Hepatocyte (in vitro differentiated cells): ENCODE data around the gene MYZAP. TPM values are rescaled to one million over a fixed set of nuclear protein-coding genes. Genes with fewer than 3 reads are reported as not detected.
A peak's percentile ranks its signal among the peaks of the same experiment; 100 is the strongest.

Source experiments
- DNase-seq: peaks from one replicate; pipeline ENCODE4 v3.0.0-alpha.2; 2016; ENCODE audit warnings: low spot score
- H2AFZ ChIP-seq: fragments of 200-600 bp; sonication (generic); 2 replicates; pipeline ENCODE4 v1.6.0; 2016; ENCODE audit warnings: antibody characterized with exemption, mild to moderate bottlenecking
- H3K27ac ChIP-seq: fragments of 200-600 bp; sonication (generic); 2 replicates; pipeline ENCODE4 v1.5.1; 2016; ENCODE audit warnings: mild to moderate bottlenecking
- H3K27me3 ChIP-seq: fragments of 200-600 bp; sonication (generic); 2 replicates; pipeline ENCODE4 v1.6.1; 2016
- H3K36me3 ChIP-seq: fragments of 200-600 bp; sonication (generic); replicated peaks from 2 replicates; pipeline ENCODE4 v1.5.1; 2016; ENCODE audit warnings: low read depth; ENCODE audit not compliant: insufficient read depth
- H3K4me1 ChIP-seq: fragments of 200-600 bp; sonication (generic); 2 replicates; pipeline ENCODE4 v1.5.1; 2016; ENCODE audit warnings: mild to moderate bottlenecking, moderate library complexity; ENCODE audit not compliant: insufficient read depth
- H3K4me2 ChIP-seq: fragments of 200-600 bp; sonication (generic); 2 replicates; pipeline ENCODE4 v1.6.0; 2016
- H3K4me3 ChIP-seq: fragments of 200-600 bp; sonication (generic); 2 replicates; pipeline ENCODE4 v1.5.1; 2016; ENCODE audit warnings: mild to moderate bottlenecking
- H3K79me2 ChIP-seq: fragments of 200-600 bp; sonication (generic); 2 replicates; pipeline ENCODE4 v1.6.0; 2017; ENCODE audit warnings: mild to moderate bottlenecking
- H3K9me2 ChIP-seq: fragments of 200-600 bp; sonication (generic); replicated peaks from 2 replicates; pipeline ENCODE4 v1.6.0; 2017; ENCODE audit warnings: mild to moderate bottlenecking; ENCODE audit not compliant: insufficient read depth
- H3K9me3 ChIP-seq: fragments of 200-600 bp; sonication (generic); 2 replicates; pipeline ENCODE4 v1.5.1; 2016; ENCODE audit warnings: low read depth, mild to moderate bottlenecking
- H4K20me1 ChIP-seq: fragments of 200-600 bp; sonication (generic); 2 replicates; pipeline ENCODE4 v1.6.0; 2016; ENCODE audit warnings: mild to moderate bottlenecking; ENCODE audit not compliant: insufficient read depth, poor library complexity, severe bottlenecking
- EZH2 ChIP-seq: fragments of 200-600 bp; sonication (generic); IDR thresholded peaks from 2 replicates; pipeline ENCODE4 v1.6.1; 2016; ENCODE audit warnings: antibody characterized with exemption, mild to moderate bottlenecking, borderline replicate concordance
- EZH2phosphoT487 ChIP-seq: fragments of 200-600 bp; sonication (generic); IDR thresholded peaks from one replicate; pipeline ENCODE4 v1.6.1; 2018; ENCODE audit warnings: antibody characterized with exemption, mild to moderate bottlenecking, low read depth, moderate library complexity; ENCODE audit not compliant: unreplicated experiment, severe bottlenecking
- WGBS: methylation state at CpG from one replicate; pipeline ENCODE4 v1.1.6; 2016; ENCODE audit warnings: low lambda C conversion rate; ENCODE audit errors: missing lambda C conversion rate; 5-methylcytosine and 5-hydroxymethylcytosine counted together
- polyA plus RNA-seq: library from polyadenylated mRNA; unstranded; fragments of >200 nt; fragmentation: Nextera tagmentation; extraction: Ambion mirVana; gene quantifications from 2 replicates; pipeline ENCODE4 v1.2.1, GENCODE V29; 2016
- total RNA-seq: library from RNA; depleted of rRNA; stranded (reverse); fragments of >200 nt; gene quantifications from 2 replicates; pipeline ENCODE4 v1.2.3, GENCODE V29; 2014
- TF ChIP-seq, protein P1 (sequence below): fragments of 200-600 bp; sonication (generic); IDR thresholded peaks from 2 replicates; pipeline ENCODE4 v1.5.1; 2016; ENCODE audit warnings: antibody characterized with exemption, mild to moderate bottlenecking; ENCODE audit not compliant: poor library complexity

Gene MYZAP
- total and polyA plus RNA-seq, 2 experiments from 2014 or later: 12.0 to 15.5 TPM

DNA sequence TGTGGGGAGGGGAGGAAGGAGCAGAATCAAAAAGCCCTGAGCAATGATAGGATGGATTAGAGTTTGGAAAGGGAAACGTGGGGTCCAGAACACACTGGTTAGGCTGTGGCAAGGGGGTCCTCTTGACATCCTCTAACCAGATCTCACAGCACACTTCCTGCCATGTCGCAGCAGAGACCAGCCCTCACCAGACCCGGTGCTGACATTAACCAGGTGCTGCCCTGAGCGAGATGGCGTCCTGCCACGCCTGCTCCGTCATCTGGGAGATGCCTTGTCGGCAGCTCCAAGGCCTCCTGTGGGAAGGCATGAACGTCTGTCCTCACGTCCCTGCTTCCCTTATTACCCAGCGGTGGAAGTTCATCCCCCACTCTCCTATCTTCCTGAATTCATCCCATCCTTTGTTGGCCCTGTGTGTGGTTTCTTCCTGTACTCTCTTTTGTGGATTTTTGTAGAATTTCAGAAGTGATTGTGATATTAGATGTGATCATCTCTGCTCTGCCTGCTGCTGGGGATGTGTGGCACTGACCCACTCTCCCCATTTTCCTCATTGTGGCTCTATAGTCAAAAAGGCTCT, 29.4 kb upstream of the MYZAP start:
- Histone ChIP-seq H3K9me2 (no peaks in the 10 kb centered on the region), H3K4me1 (peaks cover 3% of the 10 kb centered on the region), H3K4me3 (no peak overlapping the region), H2AFZ (no peak overlapping the region), H3K36me3 (no peaks in the 10 kb centered on the region), H3K4me2 (no peak overlapping the region), H3K9me3 (no peaks in the 10 kb centered on the region), H3K27ac (peak overlapping the region; percentile 66), H4K20me1 (no peaks in the 10 kb centered on the region), H3K27me3 (no peaks in the 10 kb centered on the region), H3K79me2 (no peaks in the 10 kb centered on the region)
- no peak for TF ChIP-seq EZH2phosphoT487
- no peak for TF ChIP-seq EZH2
- TF ChIP-seq, protein P1, sequence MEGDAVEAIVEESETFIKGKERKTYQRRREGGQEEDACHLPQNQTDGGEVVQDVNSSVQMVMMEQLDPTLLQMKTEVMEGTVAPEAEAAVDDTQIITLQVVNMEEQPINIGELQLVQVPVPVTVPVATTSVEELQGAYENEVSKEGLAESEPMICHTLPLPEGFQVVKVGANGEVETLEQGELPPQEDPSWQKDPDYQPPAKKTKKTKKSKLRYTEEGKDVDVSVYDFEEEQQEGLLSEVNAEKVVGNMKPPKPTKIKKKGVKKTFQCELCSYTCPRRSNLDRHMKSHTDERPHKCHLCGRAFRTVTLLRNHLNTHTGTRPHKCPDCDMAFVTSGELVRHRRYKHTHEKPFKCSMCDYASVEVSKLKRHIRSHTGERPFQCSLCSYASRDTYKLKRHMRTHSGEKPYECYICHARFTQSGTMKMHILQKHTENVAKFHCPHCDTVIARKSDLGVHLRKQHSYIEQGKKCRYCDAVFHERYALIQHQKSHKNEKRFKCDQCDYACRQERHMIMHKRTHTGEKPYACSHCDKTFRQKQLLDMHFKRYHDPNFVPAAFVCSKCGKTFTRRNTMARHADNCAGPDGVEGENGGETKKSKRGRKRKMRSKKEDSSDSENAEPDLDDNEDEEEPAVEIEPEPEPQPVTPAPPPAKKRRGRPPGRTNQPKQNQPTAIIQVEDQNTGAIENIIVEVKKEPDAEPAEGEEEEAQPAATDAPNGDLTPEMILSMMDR: no peak
- no peak for DNase-seq
- WGBS: 63% methylated on average over 11 of the region's 11 CpGs

DNA sequence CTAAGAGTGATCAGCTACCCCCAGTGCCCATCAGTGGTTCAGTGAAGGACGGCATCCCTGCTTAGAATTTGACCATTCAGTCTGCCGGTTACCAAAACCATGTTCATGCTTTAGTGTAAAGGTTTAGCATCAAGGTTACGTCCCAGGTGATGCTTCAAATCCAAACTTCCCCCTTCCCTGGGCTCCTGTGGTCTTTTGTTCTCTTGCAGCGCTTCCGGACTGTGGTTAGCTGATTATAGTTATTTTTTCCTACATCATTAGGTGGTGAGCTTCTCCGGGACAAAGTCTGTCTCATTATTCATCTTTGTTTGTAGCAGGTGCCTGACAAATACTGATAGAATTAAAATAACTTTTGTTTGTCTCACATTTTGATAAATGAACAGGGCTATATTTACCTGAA, 28.3 kb upstream of the MYZAP start:
- Histone ChIP-seq H3K27me3 (no peaks in the 10 kb centered on the region), H3K27ac (no peak overlapping the region), H4K20me1 (no peaks in the 10 kb centered on the region), H3K9me3 (no peaks in the 10 kb centered on the region), H3K79me2 (no peaks in the 10 kb centered on the region), H3K4me2 (no peak overlapping the region), H3K4me3 (no peak overlapping the region), H2AFZ (no peak overlapping the region), H3K4me1 (peaks cover 12% of the 10 kb centered on the region), H3K9me2 (no peaks in the 10 kb centered on the region), H3K36me3 (no peaks in the 10 kb centered on the region)
- DNase-seq: no peak
- no peak for TF ChIP-seq EZH2phosphoT487
- TF ChIP-seq, protein P1: no peak
- no peak for TF ChIP-seq EZH2
- 96% methylated on average over 6 of the region's 6 CpGs for WGBS

DNA sequence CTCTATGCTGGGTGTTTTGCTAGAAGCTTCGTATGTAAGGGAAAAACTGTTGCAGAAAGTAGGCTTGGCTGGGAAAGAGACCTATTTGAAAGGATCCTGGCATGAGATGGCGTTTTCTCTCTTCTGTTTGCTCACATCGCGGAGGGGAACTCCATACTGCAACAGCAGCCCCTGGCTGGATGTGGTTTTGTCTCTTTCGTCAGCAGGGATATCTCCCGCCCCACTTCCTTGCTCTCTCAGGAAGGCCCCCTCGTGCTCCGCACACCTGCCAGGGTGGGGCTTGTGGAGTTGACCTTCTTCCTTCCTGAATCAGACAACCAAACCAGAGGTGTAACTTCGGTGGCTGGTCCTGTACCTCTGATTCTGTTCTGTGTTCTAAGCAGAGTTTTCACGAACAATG, 26.4 kb upstream of the MYZAP start:
- DNase-seq: no peak
- H3K4me2 ChIP-seq: no peak overlapping the region

More for the DNA sequence above, 26.4 kb upstream of the MYZAP start:
- H3K4me3 ChIP-seq: no peak overlapping the region
- H3K9me2 ChIP-seq: no peaks in the 10 kb centered on the region
- no peaks in the 10 kb centered on the region for H3K36me3 ChIP-seq
- no peaks in the 10 kb centered on the region for H3K79me2 ChIP-seq
- peaks cover 15% of the 10 kb centered on the region for H3K4me1 ChIP-seq
- TF ChIP-seq EZH2phosphoT487 (no peak), EZH2 (no peak)
- TF ChIP-seq, protein P1: no peak
- no peak overlapping the region for H3K27ac ChIP-seq
- WGBS: 81% methylated on average over 10 of the region's 10 CpGs
- no peak overlapping the region for H2AFZ ChIP-seq
- no peaks in the 10 kb centered on the region for H3K27me3 ChIP-seq
- no peaks in the 10 kb centered on the region for H4K20me1 ChIP-seq
- H3K9me3 ChIP-seq: no peaks in the 10 kb centered on the region
